Sciatic nerve (tissue), 2 donors: Measurements from ENCODE around the gene ZNF429. TPM values are rescaled to one million over a fixed set of nuclear protein-coding genes. Genes with fewer than 3 reads are reported as not detected.
"Not testable (repeated sequence)": the region's sequence is repeated elsewhere in the genome, so short reads cannot be mapped to it uniquely, and the experiment has no call there.

Experiments used
- ATAC-seq: fragments of 200-7000 bp; cut with Tn5 transposase; one replicate; pipeline ENCODE4 v1.9.1; 2020; ENCODE audit warnings: mild to moderate bottlenecking, moderate library complexity
- DNase-seq: peaks from one replicate; pipeline ENCODE4 v3.0.0-alpha.2; 2020; ENCODE audit warnings: low spot score
- intact Hi-C: fragments of 100-400 bp; cut with DNase I; formaldehyde crosslinking; loops from one replicate; pipeline ENCODE4 v1.14.2; 2022
- total RNA-seq: library from RNA; stranded (reverse); fragmentation: NEBNext Ultra II Directional; extraction: Animal tissue kit (Norgen Biotek cat#: 25700); gene quantifications from one replicate; pipeline ENCODE4 v1.2.1, GENCODE V29; 2021
- donor health status: DM: no; HTN: no; CAD: no.
- donor health status: DM: no; HTN: no; CAD: no.

The ZNF429 gene
- total RNA-seq: 14.4 TPM

DNA sequence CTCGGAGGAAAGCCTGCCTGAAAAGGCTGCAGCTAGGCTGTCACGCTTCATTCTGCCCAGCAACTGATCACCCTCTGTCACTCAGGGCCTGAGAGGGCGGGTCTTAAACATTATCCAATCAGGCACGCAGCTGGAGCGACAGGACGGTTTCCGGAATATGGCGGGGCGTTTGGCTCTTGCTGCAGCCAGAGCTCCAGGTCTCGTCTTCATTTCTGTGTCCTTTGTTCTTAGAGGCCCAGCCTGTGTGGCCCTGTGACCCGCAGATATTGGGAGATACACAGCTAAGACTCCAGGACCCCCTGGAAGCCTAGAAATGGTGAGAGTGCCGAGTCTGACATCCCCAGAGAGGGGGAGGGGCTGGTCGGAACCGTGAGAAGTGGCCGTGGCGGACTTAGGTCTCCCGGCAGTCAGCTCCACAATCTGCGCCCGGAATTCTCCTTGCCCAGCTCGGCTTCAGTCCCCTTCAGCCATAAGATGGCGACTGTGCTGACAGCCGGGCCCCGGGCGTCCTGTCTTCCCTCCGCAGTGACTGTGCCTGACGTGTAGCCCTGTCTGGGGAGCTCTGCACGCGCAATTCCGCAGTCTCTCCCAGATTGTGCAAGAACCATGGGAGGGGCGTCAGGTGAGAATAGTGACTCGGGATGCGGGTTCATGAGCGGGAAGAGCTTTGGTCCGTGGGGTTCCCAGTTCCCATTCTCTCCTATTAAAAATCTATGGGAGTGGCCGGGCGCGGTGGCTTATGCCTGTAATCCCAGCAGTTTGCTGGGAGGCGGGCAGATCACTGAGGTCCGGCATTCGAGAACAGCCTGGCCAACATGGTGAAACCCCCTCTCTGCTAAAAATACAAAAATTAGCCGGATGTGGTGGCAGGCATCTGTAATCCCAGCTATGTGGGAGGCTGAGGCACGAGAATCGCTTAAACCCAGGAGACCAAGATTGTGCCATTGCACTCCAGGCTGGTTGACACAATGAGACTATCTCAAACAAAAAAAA is at the start of gene ZNF429:
Gene ZNF429, plus strand, starts transcription at position 144 of the 993 bp plus-strand sequence. Its CDS starts 170 bp downstream, at position 314.
- intact Hi-C loops: no loop called here
- DNase-seq: peak; percentile 95
- peak; percentile 100 for ATAC-seq

DNA sequence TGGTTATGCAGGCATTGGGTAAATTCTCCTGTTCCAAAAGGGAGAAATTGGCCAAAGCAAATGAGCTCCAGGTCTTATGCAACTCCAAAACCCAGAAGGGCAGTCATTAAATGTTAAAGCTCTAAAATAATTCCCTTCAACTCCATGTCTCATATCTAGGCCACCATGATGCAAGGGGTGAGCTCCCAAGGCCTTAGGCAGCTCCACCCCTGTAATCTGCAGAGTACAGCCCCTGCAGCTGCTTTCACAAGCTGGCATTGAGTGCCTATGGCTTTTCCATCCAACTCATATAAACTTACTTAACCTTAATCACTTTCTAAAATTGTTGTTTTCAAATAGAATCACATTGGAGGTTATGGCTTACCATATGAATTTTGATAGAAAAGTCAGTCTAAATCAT is 44.7 kb upstream of the ZNF429 start:
- intact Hi-C loops: no loop called here
- ATAC-seq (no peak), DNase-seq (no peak)

DNA sequence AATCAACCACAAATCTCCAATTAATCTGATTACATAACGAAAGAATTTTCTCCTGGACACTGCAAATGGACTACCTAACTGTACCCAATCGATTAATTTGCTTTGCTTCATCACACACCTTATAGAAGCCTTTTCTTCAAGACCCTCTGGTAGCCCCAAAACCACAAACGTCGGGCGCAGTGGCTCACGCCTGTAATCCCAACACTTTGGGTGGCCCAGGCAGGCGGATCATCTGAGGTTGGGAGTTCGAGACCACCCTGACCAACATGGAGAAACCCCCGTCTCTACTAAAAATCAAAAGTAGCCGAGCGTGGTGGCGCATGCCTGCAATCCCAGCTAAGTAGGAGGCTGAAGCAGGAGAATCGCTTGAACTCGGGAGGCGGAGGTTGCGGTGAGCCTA is 42.9 kb upstream of the ZNF429 start:
- DNase-seq (no peak), ATAC-seq (no peak)
- intact Hi-C loops: no loop called here

DNA sequence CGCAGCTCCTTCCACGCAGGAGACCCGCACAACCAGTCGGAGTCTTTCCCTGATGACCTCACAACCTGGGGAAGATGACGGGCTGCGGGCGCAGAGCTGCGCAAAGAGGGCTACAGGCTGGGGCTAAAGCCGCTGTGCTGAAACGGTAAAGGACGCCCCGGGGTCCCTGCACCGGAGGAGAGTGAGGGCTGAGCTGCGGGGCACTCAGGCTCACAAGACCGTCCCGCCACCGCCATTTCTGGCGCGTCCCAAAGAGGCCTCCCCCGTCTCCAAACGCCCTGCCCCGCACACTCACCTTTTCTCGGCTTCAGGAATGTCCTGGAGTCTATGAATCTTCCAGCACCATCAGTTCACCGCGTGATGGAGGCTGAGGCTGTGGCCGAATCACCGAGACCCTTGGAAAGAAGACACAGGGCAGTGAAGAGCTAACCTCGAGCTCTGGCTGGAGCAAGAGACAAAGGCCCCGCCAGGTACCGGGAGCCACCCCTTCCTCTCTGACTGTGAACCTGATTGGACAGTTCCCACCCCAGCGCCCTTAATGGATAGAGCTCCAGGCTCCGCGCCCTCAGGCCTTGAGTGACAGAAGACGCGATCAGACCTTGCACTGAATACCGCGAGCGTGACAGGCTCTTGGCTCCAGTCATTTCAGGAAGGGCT is 41.8 kb upstream of the ZNF429 start:
- ATAC-seq (no peak), DNase-seq (no peak)
- intact Hi-C loops: no loop called here

DNA sequence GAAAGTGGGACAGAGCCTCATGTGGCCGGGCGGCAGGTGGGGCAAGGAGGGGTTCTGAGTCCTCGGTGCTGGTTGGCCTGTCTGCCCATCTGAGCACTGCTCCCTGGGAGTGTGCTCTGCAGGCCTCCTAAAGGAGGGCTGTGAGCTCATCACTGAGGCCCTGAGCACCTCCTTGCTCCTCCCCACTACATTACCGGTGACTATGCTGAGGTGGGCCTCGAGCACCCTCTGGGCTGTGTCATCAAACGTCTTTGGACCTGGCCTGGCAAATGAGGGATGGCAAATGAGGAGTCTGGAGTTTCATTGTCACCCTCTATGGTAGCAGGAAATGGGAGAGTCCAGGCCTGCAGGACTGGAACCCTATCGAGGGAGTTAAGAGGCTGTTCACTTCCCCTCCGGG is 38.8 kb upstream of the ZNF429 start:
- ATAC-seq (no peak), DNase-seq (no peak)
- intact Hi-C loops: no loop called here

DNA sequence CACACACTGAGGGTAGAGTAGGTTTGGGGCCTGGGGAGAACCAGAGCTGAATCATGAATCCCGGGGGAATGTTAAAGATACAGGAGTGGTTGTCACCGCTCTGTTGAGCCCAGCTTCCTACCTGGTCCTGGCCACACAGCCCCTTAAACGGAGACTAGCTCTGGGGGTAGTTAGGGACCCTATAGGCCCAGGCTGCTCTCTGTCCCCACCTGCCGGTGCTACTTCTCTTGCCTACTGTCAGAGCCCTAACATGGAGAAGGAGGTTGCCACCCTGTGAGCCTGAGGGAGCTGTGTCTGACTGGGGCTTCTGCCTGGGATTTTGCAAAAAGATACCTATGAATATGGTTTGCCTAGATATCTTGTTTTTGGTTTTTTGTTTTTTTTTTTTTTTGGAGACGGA is 36.6 kb upstream of the ZNF429 start:
- no peak for DNase-seq
- no peak for ATAC-seq
- intact Hi-C loops: no loop called here

DNA sequence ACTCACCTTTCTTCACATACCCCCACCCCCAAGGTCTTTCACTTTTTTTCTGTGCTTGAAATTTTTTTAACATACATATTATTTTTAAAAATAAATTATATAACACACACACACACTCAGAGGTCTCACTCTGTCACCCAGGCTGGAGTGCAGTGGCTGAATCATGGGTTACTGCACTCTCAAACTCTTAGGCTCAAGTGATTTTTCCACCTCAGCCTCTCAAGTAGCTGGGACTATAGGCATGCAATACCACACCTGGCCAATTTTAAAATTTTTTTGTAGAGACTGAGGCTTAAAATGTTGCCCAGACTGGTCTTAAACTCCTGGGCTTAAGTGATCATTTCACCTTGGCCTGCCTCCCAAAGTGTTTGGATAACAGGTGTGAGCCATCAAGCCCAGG is 32.9 kb upstream of the ZNF429 start:
- intact Hi-C loops: no loop called here
- peak; percentile 12 for DNase-seq
- ATAC-seq: no peak

DNA sequence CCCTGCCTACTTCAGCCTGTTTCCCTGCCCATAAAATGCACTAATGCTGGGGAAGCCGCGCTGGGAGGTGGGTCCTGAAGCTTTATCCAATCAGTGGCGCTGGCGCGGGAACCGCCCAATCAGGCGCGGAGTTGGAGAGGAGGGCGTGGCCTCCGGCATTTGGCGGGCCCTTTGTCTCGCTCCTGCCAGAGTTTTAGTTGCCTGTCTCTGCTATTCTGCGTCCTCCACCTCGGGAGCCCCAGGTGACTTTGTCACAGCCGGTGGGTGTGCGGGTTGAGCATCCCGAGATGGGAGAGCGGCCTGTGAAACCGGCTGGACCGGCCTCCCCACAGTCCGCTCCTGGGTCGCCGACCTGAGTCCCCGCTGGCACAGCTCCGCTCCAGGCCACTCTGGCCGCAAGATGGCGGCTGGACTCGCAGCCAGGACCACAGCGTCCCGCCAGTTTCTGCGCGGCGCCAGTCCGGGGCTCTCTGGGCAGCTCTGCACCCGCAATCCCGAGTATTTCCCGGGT is 30.7 kb upstream of the ZNF429 start:
- peak; percentile 98 for ATAC-seq
- intact Hi-C loops: no loop called here
- DNase-seq: peak; percentile 83

GRCh38 chr19:21482361-21482760 is 23.0 kb upstream of the ZNF429 start:
- intact Hi-C loops: not testable (repeated sequence)

GRCh38 chr19:21482863-21483276 is 22.5 kb upstream of the ZNF429 start:
- ATAC-seq: peak; percentile 77
- peak; percentile 58 for DNase-seq
- intact Hi-C loops: no loop called here

More at GRCh38 chr19:21482361-21482760, 23.0 kb upstream of the ZNF429 start:
- DNase-seq, ATAC-seq: not testable (repeated sequence)

DNA sequence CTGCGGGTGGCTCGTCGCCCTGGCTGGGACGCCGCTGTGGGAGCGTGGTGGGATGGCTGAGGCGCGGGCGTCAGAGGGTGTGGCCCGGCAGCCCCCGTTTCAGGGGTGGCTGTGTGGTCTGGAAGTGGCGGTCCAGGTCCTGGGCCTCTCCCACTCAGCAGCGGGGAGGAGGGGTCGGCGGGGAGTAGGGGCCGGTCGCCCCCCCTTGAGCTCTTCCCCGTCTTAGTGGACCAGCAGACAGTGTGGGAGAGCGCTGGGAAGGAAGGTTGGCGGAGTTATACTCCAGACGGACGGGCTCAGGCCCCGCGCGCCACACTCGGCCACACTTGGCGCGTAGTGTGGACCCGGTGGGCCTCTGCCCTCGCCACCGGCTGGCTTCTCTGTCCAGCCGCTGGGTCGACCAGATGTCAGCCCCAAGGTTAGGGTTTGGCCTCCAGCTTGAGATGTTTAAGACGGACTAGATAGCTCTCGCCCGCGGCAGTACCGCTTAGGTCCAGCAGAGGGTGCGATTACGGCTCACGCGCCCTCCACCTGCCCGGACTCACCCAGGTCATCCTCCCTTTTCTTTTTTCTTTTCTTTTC is 21.7 kb upstream of the ZNF429 start:
- intact Hi-C loops: no loop called here
- ATAC-seq: peak; percentile 80
- DNase-seq: peak; percentile 62

DNA sequence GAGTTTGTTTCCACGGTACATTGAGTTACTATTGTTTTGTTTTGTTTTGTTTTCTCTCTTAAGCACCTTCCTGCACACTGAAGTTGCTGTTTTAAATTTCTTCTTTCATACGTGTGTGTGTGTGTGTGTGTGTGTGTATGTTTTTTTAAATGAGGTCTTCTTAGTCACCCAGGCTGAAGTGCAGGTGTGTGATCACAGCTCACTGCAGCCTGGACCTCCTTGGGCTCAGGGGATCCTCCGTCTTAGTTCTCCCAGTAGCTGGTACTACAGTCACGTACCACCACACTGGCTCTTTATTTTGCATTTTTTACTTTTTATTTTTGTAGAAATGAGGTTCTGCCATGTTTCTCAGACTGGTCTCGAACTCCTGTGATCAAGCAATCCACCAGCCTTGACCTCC is 20.8 kb upstream of the ZNF429 start:
- ATAC-seq: no peak
- DNase-seq: no peak
- intact Hi-C loops: no loop called here

DNA sequence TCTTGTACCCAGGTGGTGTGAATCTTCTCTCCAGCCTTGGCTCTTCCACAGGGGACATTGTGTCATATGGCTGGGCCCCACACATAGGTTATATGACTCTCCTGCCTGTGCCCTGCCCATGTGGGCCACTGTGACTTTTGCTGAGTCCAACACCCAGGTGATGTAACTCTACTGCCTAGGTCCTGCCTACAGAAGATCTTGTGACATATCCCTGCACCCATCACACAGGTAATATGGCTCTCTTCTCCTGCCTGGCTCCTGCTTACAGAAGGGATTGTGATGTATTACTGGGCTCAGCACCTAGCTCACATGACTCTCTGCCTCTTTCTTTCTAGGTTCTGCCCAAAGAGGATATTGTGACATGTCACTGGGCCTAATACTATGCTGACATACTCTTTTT is 19.5 kb upstream of the ZNF429 start:
- DNase-seq (no peak), ATAC-seq (no peak)
- intact Hi-C loops: no loop called here

GRCh38 chr19:21487969-21488368 is 17.4 kb upstream of the ZNF429 start:
- DNase-seq (no peak), ATAC-seq (no peak)
- intact Hi-C loops: no loop called here

GRCh38 chr19:21491146-21491545 is 14.3 kb upstream of the ZNF429 start:
- DNase-seq (no peak), ATAC-seq (no peak)
- intact Hi-C loops: no loop called here

DNA sequence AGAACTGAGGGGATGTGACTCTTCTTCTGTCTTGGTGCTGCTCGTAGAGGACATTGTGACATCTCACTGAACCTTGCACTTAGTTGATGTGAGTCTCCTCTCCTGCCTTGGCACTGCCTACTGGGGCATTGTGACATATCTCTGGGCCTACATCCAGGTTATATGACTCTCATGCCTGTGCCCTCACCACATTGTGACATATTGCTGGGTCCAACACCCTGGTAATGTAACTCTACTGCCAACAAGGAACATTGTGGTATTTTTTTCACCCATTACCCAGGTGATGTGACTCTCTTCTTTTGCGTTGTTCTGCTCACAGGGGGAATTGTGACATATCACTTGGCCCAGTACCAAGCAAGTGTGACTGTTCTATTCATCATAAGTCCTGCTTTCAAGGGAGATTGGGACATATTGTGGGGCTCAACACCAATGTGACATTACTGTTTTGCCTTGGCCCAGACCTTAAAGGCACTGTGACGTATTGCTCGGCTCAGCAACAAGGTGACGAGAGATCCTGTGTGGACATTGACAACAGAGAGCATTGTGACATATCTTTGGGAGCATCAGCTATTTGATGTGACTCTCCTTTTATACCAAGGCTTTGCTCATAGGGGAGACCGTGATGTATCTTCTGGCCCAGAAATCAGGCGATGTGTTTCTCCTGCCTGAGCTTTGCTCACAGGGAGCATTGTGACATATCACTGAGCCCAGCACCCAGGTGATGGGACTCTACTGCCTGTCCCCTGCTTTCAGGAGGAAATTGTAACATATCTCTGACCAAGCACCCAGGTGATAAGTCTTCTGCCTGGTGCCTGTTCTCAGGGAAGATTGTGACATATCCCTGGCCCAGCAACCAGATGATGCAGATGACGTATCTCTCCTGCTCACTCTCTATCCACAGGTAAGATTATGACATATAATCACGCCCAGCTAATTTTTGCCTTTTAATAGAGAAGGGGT is 12.2 kb upstream of the ZNF429 start:
- no peak for ATAC-seq
- intact Hi-C loops: no loop called here
- no peak for DNase-seq

DNA sequence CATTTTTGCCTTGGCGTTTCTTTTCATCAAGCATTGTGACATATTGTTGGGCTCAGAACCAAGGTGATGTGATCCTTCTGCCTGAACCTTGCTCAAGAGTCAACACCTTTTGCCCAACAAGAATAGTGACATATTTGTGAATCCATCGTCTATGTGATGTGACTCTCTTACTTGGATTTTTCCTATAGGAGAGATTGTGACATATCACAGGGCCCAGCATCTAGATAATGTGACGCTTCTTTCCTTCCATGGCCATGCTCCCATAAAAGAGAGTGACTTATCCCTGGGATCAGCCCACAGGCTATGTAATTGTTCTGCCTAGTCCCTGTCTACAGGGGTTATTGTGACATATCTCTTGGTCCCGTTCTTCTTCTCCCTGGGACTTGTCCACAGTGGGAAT is 8.5 kb upstream of the ZNF429 start:
- no peak for DNase-seq

GRCh38 chr19:21498651-21499050 is 6.8 kb upstream of the ZNF429 start:
- DNase-seq (no peak), ATAC-seq (no peak)
- intact Hi-C loops: no loop called here

More for the DNA sequence above, 8.5 kb upstream of the ZNF429 start:
- intact Hi-C loops: no loop called here
- no peak for ATAC-seq
